AG04449 (cell line): Measurements from ENCODE around the gene ATP10D.
"Not testable (repeated sequence)": the region's sequence is repeated elsewhere in the genome, so short reads cannot be mapped to it uniquely, and the experiment has no call there.

Experiments used
- CTCF ChIA-PET: fragments of 350-600 bp; formaldehyde crosslinking; extraction: SDS; loops from one replicate; lab custom pipeline; 2021; ENCODE audit warnings: antibody characterized with exemption; lab: Yijun Ruan, JAX
- POLR2A ChIA-PET: fragments of 400-600, 350-600 bp; formaldehyde crosslinking; extraction: SDS; loops from one replicate; lab custom pipeline; 2020; ENCODE audit warnings: antibody characterized with exemption, inconsistent platforms; lab: Yijun Ruan, JAX
- DNase-seq: peaks from one replicate; pipeline ENCODE4 v3.0.0-alpha.2; 2010; ENCODE audit warnings: low read depth, low spot score
- H3K4me3 ChIP-seq: 2 replicates; pipeline ENCODE4 v1.5.1; 2011; ENCODE audit warnings: low read depth, mild to moderate bottlenecking, control low read depth, low read length
- CTCF ChIP-seq: IDR thresholded peaks from one replicate; pipeline ENCODE4 v1.5.1; 2011; ENCODE audit warnings: mild to moderate bottlenecking, moderate library complexity, low read length, control low read depth, inconsistent platforms; ENCODE audit not compliant: insufficient read depth; ENCODE audit errors: missing control alignments

ATP10D gene

GRCh38 chr4:47525154-47525819 lies 40.2 kb downstream of the ATP10D start:
- no peak overlapping the region for H3K4me3 ChIP-seq
- no peak for TF ChIP-seq CTCF
- CTCF ChIA-PET = interaction anchor here (1.8 kb wide), 1 partner anchor 15 kb away, joined by 7 read pairs; no protein-coding TSS in a partner anchor
- POLR2A ChIA-PET = no interaction called here
- DNase-seq = peak; percentile 92

- no peak overlapping the region for H3K4me3 ChIP-seq
- POLR2A ChIA-PET = no interaction called here
- CTCF ChIA-PET = interaction anchor here (0.7 to 1.8 kb wide), 3 partner anchors 14 to 45 kb away, joined by 3 to 7 read pairs (median 3); no protein-coding TSS in a partner anchor
- no peak for TF ChIP-seq CTCF
- DNase-seq = no peak
These were observed 41.2 kb downstream of the ATP10D start for GRCh38 chr4:47526281-47526680.

- CTCF ChIA-PET, H3K4me3 ChIP-seq, POLR2A ChIA-PET: not testable (repeated sequence)
- DNase-seq = peak; percentile 68
These were observed 43.6 kb downstream of the ATP10D start for GRCh38 chr4:47528646-47529045.

GRCh38 chr4:47530801-47531200 lies 45.7 kb downstream of the ATP10D start:
- CTCF ChIA-PET = interaction anchor here (0.6 to 2.7 kb wide), 2 partner anchors 9 to 20 kb away, joined by 3 to 8 read pairs; no protein-coding TSS in a partner anchor
- no peak for TF ChIP-seq CTCF
- no peak for DNase-seq
- no peak overlapping the region for H3K4me3 ChIP-seq
- POLR2A ChIA-PET = interaction anchor here (0.7 kb wide), 1 partner anchor 305 kb away, joined by 3 read pairs; no protein-coding TSS in a partner anchor

- H3K4me3 ChIP-seq = no peak overlapping the region
- TF ChIP-seq CTCF = no peak
- DNase-seq = peak; percentile 73
- ChIA-PET CTCF (interaction anchor here (2.5 to 2.7 kb wide), 2 partner anchors 20 to 33 kb away, joined by 8 read pairs; no protein-coding TSS in a partner anchor), POLR2A (interaction anchor here (0.6 to 1.5 kb wide), 4 partner anchors 13 to 62 kb away, joined by 3 to 6 read pairs (median 4); partner anchors contain the start of gene ATP10D)
These were observed 46.3 kb downstream of the ATP10D start for GRCh38 chr4:47531241-47531953.

GRCh38 chr4:47531954-47532321 lies 46.9 kb downstream of the ATP10D start:
- no peak for DNase-seq
- no peak overlapping the region for H3K4me3 ChIP-seq
- TF ChIP-seq CTCF = no peak
- POLR2A ChIA-PET = interaction anchor here (0.6 to 1.5 kb wide), 3 partner anchors 20 to 62 kb away, joined by 3 to 6 read pairs (median 4); partner anchors contain the start of gene ATP10D
- CTCF ChIA-PET = interaction anchor here (2.5 to 2.7 kb wide), 2 partner anchors 21 to 33 kb away, joined by 8 read pairs; no protein-coding TSS in a partner anchor
